Subcutaneous adipose tissue (tissue), 4 donors: ENCODE results near the gene CSH2. TPM values are rescaled to one million over a fixed set of nuclear protein-coding genes. Genes with fewer than 3 reads are reported as not detected.

Experiments
- CTCF ChIP-seq: fragments of 450-650 bp; IDR thresholded peaks from one replicate; pipeline ENCODE4 v1.5.1; 2016; ENCODE audit warnings: low read depth, mild to moderate bottlenecking, control low read depth, antibody characterized with exemption, moderate library complexity
- small RNA-seq: library from RNA; depleted of rRNA; stranded (forward); fragments of <200 nt; gene quantifications from one replicate; pipeline ENCODE3, GENCODE V24; 2016
- total RNA-seq, 4 donors: library from RNA; depleted of rRNA; stranded (reverse); fragments of >200 nt; gene quantifications; one replicate each; pipeline ENCODE4 v1.1.0, GENCODE V29; 2016

Gene CSH2
- total RNA-seq, 4 donors from 2014 or later, result not detected

GRCh38 chr17:63827801-63828221 lies 45.7 kb downstream of the CSH2 start:
- TF ChIP-seq CTCF, result no peak

- no peak for TF ChIP-seq CTCF
These were observed 46.3 kb downstream of the CSH2 start, which contains the start of the genes FTSJ3 and PSMC5 for GRCh38 chr17:63827002-63827800. Gene FTSJ3 (minus strand): TSS chr17:63827663. CDS start chr17:63826902, 761 bp downstream. Gene PSMC5 (plus strand): TSS chr17:63827431. CDS start chr17:63827491, 60 bp downstream.

GRCh38 chr17:63826468-63827001 lies 46.9 kb downstream of the CSH2 start:
- TF ChIP-seq CTCF, result no peak

- no peak for TF ChIP-seq CTCF
These were observed 49.1 kb downstream of the CSH2 start for GRCh38 chr17:63824362-63824761.

- TF ChIP-seq CTCF, result no peak
These were observed 49.7 kb downstream of the CSH2 start for GRCh38 chr17:63823659-63824331.

GRCh38 chr17:63822537-63822936 lies 50.9 kb downstream of the CSH2 start:
- no peak for TF ChIP-seq CTCF

Small RNAs within 50 kb of the gene (small RNA-seq; reads per million reads assigned to genes)
- gene AC040958.1 (not detected), gene AC127029.1 (not detected), gene GH1 (not detected)

Other genes starting within 250 kb of the CSH2 start
- gene LIMD2, start 173.6 kb downstream of the CSH2 start, total RNA-seq, result 10 to 100 TPM in 1 of 4 donors, 1 to 10 TPM in 3; 1.3 to 17.8 (median 6.0) TPM
- gene STRADA, start 131.9 kb downstream of the CSH2 start, total RNA-seq, result 10 to 100 TPM; 22.9 to 36.0 (median 31.8) TPM
- 10 to 100 TPM; 45.6 to 60.0 (median 51.3) TPM for gene CCDC47, start 100.1 kb downstream of the CSH2 start, total RNA-seq
- 100 to 1,000 TPM; 121 to 179 (median 144) TPM for gene DDX42, start 99.5 kb downstream of the CSH2 start, total RNA-seq
- gene PSMC5, start 46.2 kb downstream of the CSH2 start, total RNA-seq, result 100 to 1,000 TPM in 1 of 4 donors, 10 to 100 TPM in 3; 66.0 to 127 (median 83.2) TPM
- 10 to 100 TPM; 33.1 to 45.6 (median 38.8) TPM for gene FTSJ3, start 46.0 kb downstream of the CSH2 start, total RNA-seq
- gene SMARCD2, start 31.0 kb downstream of the CSH2 start, total RNA-seq, result 100 to 1,000 TPM; 101 to 246 (median 141) TPM
- gene GH2, start 8.3 kb upstream of the CSH2 start, total RNA-seq, result not detected
- gene CSH1, start 22.9 kb upstream of the CSH2 start, total RNA-seq, result not detected
- not detected for gene CSHL1, start 37.6 kb upstream of the CSH2 start, total RNA-seq
- gene GH1, start 45.2 kb upstream of the CSH2 start, total RNA-seq, result not detected
- gene CD79B, start 58.7 kb upstream of the CSH2 start, total RNA-seq, result 1 to 10 TPM; 3.1 to 4.6 (median 3.8) TPM
- gene SCN4A, start 99.2 kb upstream of the CSH2 start, total RNA-seq, result 10 to 100 TPM in 2 of 4 donors, 1 to 10 TPM in 2; 6.2 to 43.3 (median 18.1) TPM
- under 1 TPM in 3 of 4 donors, not detected in 1; 0.17 to 0.82 (median 0.57) TPM for gene PRR29, start 124.7 kb upstream of the CSH2 start, total RNA-seq
- gene ICAM2, start 147.0 kb upstream of the CSH2 start, total RNA-seq, result 10 to 100 TPM; 45.6 to 92.1 (median 69.8) TPM